ENCODE data around the gene ATRIP. TPM values are rescaled to one million over a fixed set of nuclear protein-coding genes. Genes with fewer than 3 reads are reported as not detected.
A peak's percentile ranks its signal among the peaks of the same experiment; 100 is the strongest.

Gene ATRIP
- 8.3 and 11.8 TPM in 2 replicates for total RNA-seq (ENCODE audit: low replicate concordance)

GRCh38 chr3:48446425-48447193 is at the start of gene ATRIP:
Gene ATRIP, plus strand, starts transcription at chr3:48446737. Its CDS starts 109 bp downstream, at chr3:48446846.
- Mint-ChIP-seq H3K27me3 (ENCODE audit: insufficient read depth, low read depth) (peaks cover 2% of the 10 kb centered on the region), H3K4me3 (peak within 1 kb of the TSS; percentile 89), H3K4me1 (peaks cover 30% of the 10 kb centered on the region), H3K27ac (peak within 1 kb of the TSS; percentile 26), H3K36me3 (peaks cover 7% of the 10 kb centered on the region), H3K9me3 (no peaks in the 10 kb centered on the region)
- H3K4me2 ChIP-seq, result peak within 1 kb of the TSS; percentile 91
- no peaks in the 10 kb centered on the region for H3K9me3 ChIP-seq (ENCODE audit: low read depth)
- peak; percentile 14 for TF ChIP-seq CTCF (IDR thresholded peaks at IDR 0.05)
- TF ChIP-seq EZH2 (IDR thresholded peaks at IDR 0.05), result peak; percentile 40
- TF ChIP-seq EZH2phosphoT487 (IDR thresholded peaks at IDR 0.05), result no peak
- peaks cover 41% of the 10 kb centered on the region for H3K79me2 ChIP-seq (ENCODE audit: low read depth)
- peaks cover 16% of the 10 kb centered on the region for H3K4me1 ChIP-seq
- no peaks in the 10 kb centered on the region for H3K27me3 ChIP-seq
- peak; percentile 97 for DNase-seq (ENCODE audit: low spot score)
- H3F3A ChIP-seq (ENCODE audit: low read depth), result peaks cover 56% of the 10 kb centered on the region
- H3K4me3 ChIP-seq, result peak within 1 kb of the TSS; percentile 74
- H2AFZ ChIP-seq (replicated peaks), result peak within 1 kb of the TSS; percentile 87
- peak within 1 kb of the TSS; percentile 49 for H3K27ac ChIP-seq
- peak within 1 kb of the TSS; percentile 80 for H3K9ac ChIP-seq
- H4K20me1 ChIP-seq (ENCODE audit: low read depth), result peaks cover 16% of the 10 kb centered on the region
- no peaks in the 10 kb centered on the region for H3K36me3 ChIP-seq

GRCh38 chr3:48397767-48398681 is 48.5 kb upstream of the ATRIP start:
- Mint-ChIP-seq H3K9me3 (no peaks in the 10 kb centered on the region), H3K27ac (no peak overlapping the region), H3K36me3 (peaks cover 5% of the 10 kb centered on the region), H3K27me3 (ENCODE audit: insufficient read depth, low read depth) (peaks cover 8% of the 10 kb centered on the region), H3K4me1 (no peaks in the 10 kb centered on the region), H3K4me3 (no peak overlapping the region)
- Histone ChIP-seq H4K20me1 (ENCODE audit: low read depth) (peaks cover 4% of the 10 kb centered on the region), H3K27me3 (no peaks in the 10 kb centered on the region), H3K9me3 (ENCODE audit: low read depth) (no peaks in the 10 kb centered on the region), H3K79me2 (ENCODE audit: low read depth) (no peaks in the 10 kb centered on the region), H3K4me1 (no peaks in the 10 kb centered on the region), H3F3A (ENCODE audit: low read depth) (peaks cover 25% of the 10 kb centered on the region), H3K27ac (no peak overlapping the region), H3K4me3 (no peak overlapping the region), H3K4me2 (no peak overlapping the region), H3K9ac (no peak overlapping the region), H2AFZ (replicated peaks) (no peak overlapping the region), H3K36me3 (no peaks in the 10 kb centered on the region)
- no peak for TF ChIP-seq EZH2 (IDR thresholded peaks at IDR 0.05)
- no peak for TF ChIP-seq EZH2phosphoT487 (IDR thresholded peaks at IDR 0.05)
- TF ChIP-seq CTCF (IDR thresholded peaks at IDR 0.05), result no peak
- no peak for DNase-seq (ENCODE audit: low spot score)

- no peak overlapping the region for H2AFZ ChIP-seq (replicated peaks)
- no peaks in the 10 kb centered on the region for H3K9me3 ChIP-seq (ENCODE audit: low read depth)
- peaks cover 13% of the 10 kb centered on the region for H3K36me3 Mint-ChIP-seq
- H3K27me3 ChIP-seq, result no peaks in the 10 kb centered on the region
- peaks cover 4% of the 10 kb centered on the region for H4K20me1 ChIP-seq (ENCODE audit: low read depth)
- no peaks in the 10 kb centered on the region for H3K4me1 ChIP-seq
- H3K9me3 Mint-ChIP-seq, result no peaks in the 10 kb centered on the region
- no peak for TF ChIP-seq CTCF (IDR thresholded peaks at IDR 0.05)
- no peak for TF ChIP-seq EZH2 (IDR thresholded peaks at IDR 0.05)
- no peak for TF ChIP-seq EZH2phosphoT487 (IDR thresholded peaks at IDR 0.05)
- peaks cover 6% of the 10 kb centered on the region for H3K27me3 Mint-ChIP-seq (ENCODE audit: insufficient read depth, low read depth)
- no peak overlapping the region for H3K27ac Mint-ChIP-seq
- H3K36me3 ChIP-seq, result no peaks in the 10 kb centered on the region
- no peak overlapping the region for H3K4me2 ChIP-seq
- DNase-seq (ENCODE audit: low spot score), result no peak
- H3K4me3 Mint-ChIP-seq, result no peak overlapping the region
- no peaks in the 10 kb centered on the region for H3K79me2 ChIP-seq (ENCODE audit: low read depth)
- peaks cover 25% of the 10 kb centered on the region for H3F3A ChIP-seq (ENCODE audit: low read depth)
- H3K9ac ChIP-seq, result no peak overlapping the region
- no peak overlapping the region for H3K27ac ChIP-seq
- no peak overlapping the region for H3K4me3 ChIP-seq
- H3K4me1 Mint-ChIP-seq, result no peaks in the 10 kb centered on the region
These were observed 47.7 kb upstream of the ATRIP start for GRCh38 chr3:48398701-48399386.
